H9 (cell line): ENCODE results near the gene CD7. TPM values are rescaled to one million over a fixed set of nuclear protein-coding genes. Genes with fewer than 3 reads are reported as not detected.

Experiments
- DNase-seq: peaks from one replicate; pipeline ENCODE4 v3.0.0-alpha.2; 2017
- H2AFZ ChIP-seq: one replicate; pipeline ENCODE4 v1.6.1; 2013; ENCODE audit warnings: mild to moderate bottlenecking, low read length, control low read depth, moderate library complexity
- H2AK5ac ChIP-seq: 2 replicates; pipeline ENCODE4 v1.6.1; 2013; ENCODE audit warnings: low read length, control low read depth, mixed read lengths; ENCODE audit not compliant: insufficient read length
- H2BK120ac ChIP-seq: one replicate; pipeline ENCODE4 v1.6.1; 2013; ENCODE audit warnings: low read depth, mild to moderate bottlenecking, low read length, control low read depth, inconsistent platforms; ENCODE audit not compliant: poor library complexity, severe bottlenecking
- H2BK12ac ChIP-seq: 2 replicates; pipeline ENCODE4 v1.6.1; 2013; ENCODE audit warnings: low read length, control low read depth, mixed read lengths, low read depth; ENCODE audit not compliant: insufficient read length
- H2BK15ac ChIP-seq: 2 replicates; pipeline ENCODE4 v1.6.1; 2013; ENCODE audit warnings: low read depth, low read length, control low read depth
- H2BK20ac ChIP-seq: one replicate; pipeline ENCODE4 v1.6.1; 2013; ENCODE audit warnings: low read depth, mild to moderate bottlenecking, low read length, control low read depth, inconsistent platforms; ENCODE audit not compliant: poor library complexity, severe bottlenecking
- H2BK5ac ChIP-seq: 2 replicates; pipeline ENCODE4 v1.6.1; 2013; ENCODE audit warnings: low read length, control low read depth, mixed read lengths; ENCODE audit not compliant: insufficient read length
- H3K14ac ChIP-seq: 2 replicates; pipeline ENCODE4 v1.6.1; 2013; ENCODE audit warnings: low read length, control low read depth; ENCODE audit not compliant: insufficient read depth
- H3K18ac ChIP-seq: 2 replicates; pipeline ENCODE4 v1.6.1; 2013; ENCODE audit warnings: low read depth, mild to moderate bottlenecking, mixed read lengths, low read length, control low read depth; ENCODE audit not compliant: insufficient read length
- H3K23ac ChIP-seq: 2 replicates; pipeline ENCODE4 v1.6.1; 2013; ENCODE audit warnings: low read length, control low read depth, mixed read lengths, low read depth; ENCODE audit not compliant: insufficient read length
- H3K23me2 ChIP-seq: 2 replicates; pipeline ENCODE4 v1.6.1; 2013; ENCODE audit warnings: low read depth, mild to moderate bottlenecking, mixed read lengths, low read length, control low read depth; ENCODE audit not compliant: insufficient read length, poor library complexity, severe bottlenecking
- H3K27ac ChIP-seq: 2 replicates; pipeline ENCODE4 v1.5.1; 2013; ENCODE audit warnings: low read length, control low read depth, mixed read lengths, low read depth; ENCODE audit not compliant: insufficient read length
- H3K27me3 ChIP-seq: 2 replicates; pipeline ENCODE4 v1.6.1; 2013; ENCODE audit warnings: low read length, control low read depth, inconsistent platforms; ENCODE audit not compliant: insufficient read depth
- H3K4ac ChIP-seq: 2 replicates; pipeline ENCODE4 v1.6.1; 2013; ENCODE audit warnings: low read depth, mild to moderate bottlenecking, control low read depth, inconsistent platforms, low read length, moderate library complexity
- H3K4me1 ChIP-seq: 2 replicates; pipeline ENCODE4 v1.6.1; 2013; ENCODE audit warnings: low read length, control low read depth, inconsistent platforms; ENCODE audit not compliant: insufficient read depth
- H3K4me2 ChIP-seq: 2 replicates; pipeline ENCODE4 v1.6.1; 2013; ENCODE audit warnings: low read length, control low read depth, mixed read lengths; ENCODE audit not compliant: insufficient read length, insufficient read depth
- H3K56ac ChIP-seq: 2 replicates; pipeline ENCODE4 v1.6.1; 2013; ENCODE audit warnings: low read depth, mild to moderate bottlenecking, mixed read lengths, low read length, control low read depth; ENCODE audit not compliant: insufficient read length
- H3K79me1 ChIP-seq: 2 replicates; pipeline ENCODE4 v1.6.1; 2013; ENCODE audit warnings: low read depth, mild to moderate bottlenecking, moderate library complexity, low read length, control low read depth, inconsistent platforms; ENCODE audit not compliant: insufficient read depth, poor library complexity, severe bottlenecking
- H3K79me2 ChIP-seq: 2 replicates; pipeline ENCODE4 v1.6.1; 2013; ENCODE audit warnings: low read length, control low read depth, inconsistent platforms; ENCODE audit not compliant: insufficient read depth
- H3K9ac ChIP-seq: 2 replicates; pipeline ENCODE4 v1.6.1; 2013; ENCODE audit warnings: low read length, control low read depth, mixed read lengths; ENCODE audit not compliant: insufficient read length; ENCODE audit errors: extremely low read depth
- H3K9me3 ChIP-seq: one replicate; pipeline ENCODE4 v1.6.1; 2013; ENCODE audit warnings: low read depth, low read length, inconsistent platforms; ENCODE audit not compliant: control insufficient read depth
- H3T11ph ChIP-seq: one replicate; pipeline ENCODE4 v1.6.1; 2013; ENCODE audit warnings: mild to moderate bottlenecking, low read length, control low read depth, inconsistent platforms
- H4K20me1 ChIP-seq: one replicate; pipeline ENCODE4 v1.6.1; 2013; ENCODE audit not compliant: control insufficient read depth, insufficient read length, insufficient read depth
- H4K5ac ChIP-seq: 2 replicates; pipeline ENCODE4 v1.6.1; 2013; ENCODE audit warnings: low read depth, mild to moderate bottlenecking, mixed read lengths, low read length, control low read depth; ENCODE audit not compliant: insufficient read length
- H4K8ac ChIP-seq: replicated peaks from 2 replicates; pipeline ENCODE4 v1.6.1; 2013; ENCODE audit warnings: low read length, control low read depth, mixed read lengths, low read depth; ENCODE audit not compliant: insufficient read length
- H4K91ac ChIP-seq: 2 replicates; pipeline ENCODE4 v1.6.1; 2013; ENCODE audit warnings: low read depth, mild to moderate bottlenecking, moderate library complexity, mixed read lengths, low read length, control low read depth; ENCODE audit not compliant: insufficient read length
- H3K27ac Mint-ChIP-seq, 3 experiments: 2 replicates in 2 of 3; 3 replicates in 1 of 3; pipeline ENCODE4 v1.8.0; 2020 to 2021; ENCODE audit warnings: mixed read lengths in 3 of 3, mild to moderate bottlenecking in 1 of 3, moderate library complexity in 1 of 3
- H3K27me3 Mint-ChIP-seq: 2 replicates; pipeline ENCODE4 v1.8.0; 2021; ENCODE audit warnings: low read depth, mild to moderate bottlenecking, moderate library complexity, mixed read lengths
- H3K36me3 Mint-ChIP-seq, 3 experiments: 2 replicates in 2 of 3; 3 replicates in 1 of 3; pipeline ENCODE4 v1.8.0; 2020 to 2021; ENCODE audit warnings: low read depth in 3 of 3, mixed read lengths in 3 of 3; ENCODE audit not compliant: insufficient read depth in 1 of 3
- H3K4me1 Mint-ChIP-seq, 2 experiments: 2 replicates each; pipeline ENCODE4 v1.8.0; 2020; ENCODE audit warnings: mixed read lengths in 2 of 2
- H3K4me3 Mint-ChIP-seq, 2 experiments: 2 replicates in 1 of 2; 3 replicates in 1 of 2; pipeline ENCODE4 v1.8.0; 2020 to 2021; ENCODE audit warnings: mild to moderate bottlenecking in 2 of 2, mixed read lengths in 2 of 2, moderate library complexity in 1 of 2
- H3K9me3 Mint-ChIP-seq, 2 experiments: 2 replicates in 1 of 2; 3 replicates in 1 of 2; pipeline ENCODE4 v1.8.0; 2020; ENCODE audit warnings: mild to moderate bottlenecking in 2 of 2, mixed read lengths in 2 of 2, moderate library complexity in 1 of 2
- WGBS: extraction: QIAGEN DNeasy Blood & Tissue Kit; methylation state at CpG from one replicate; pipeline ENCODE4 v1.1.7; 2013; ENCODE audit warnings: missing lambda C conversion rate, low lambda C conversion rate, mixed read lengths; ENCODE audit not compliant: insufficient read length; ENCODE audit errors: extremely low coverage; 5-methylcytosine and 5-hydroxymethylcytosine counted together
- total RNA-seq: library from RNA; stranded (reverse); gene quantifications from 2 replicates; pipeline ENCODE4 v1.2.1, GENCODE V29; 2021
- TF ChIP-seq, protein P1 (sequence below): fragments of 200-600 bp; sonication (generic); conservative IDR thresholded peaks from 3 replicates; pipeline ENCODE4 v1.8.0; 2021; ENCODE audit warnings: antibody characterized with exemption, mild to moderate bottlenecking

CD7 gene
- total RNA-seq, 1 experiment from 2014 or later = 0.35 TPM

- Histone ChIP-seq H3K27me3 (no peaks in the 10 kb centered on the region), H4K5ac (no peak overlapping the region), H2BK12ac (no peak overlapping the region), H3K14ac (no peak overlapping the region), H2AFZ (no peak overlapping the region), H3K4me2 (no peak overlapping the region), H3K79me2 (no peaks in the 10 kb centered on the region), H3K4me1 (no peaks in the 10 kb centered on the region; the same call in 1 of the 2 replicates), H4K8ac (no peak overlapping the region), H3K23ac (no peak overlapping the region), H2BK120ac (no peak overlapping the region), H4K20me1 (no peaks in the 10 kb centered on the region), H2BK5ac (no peak overlapping the region), H4K91ac (no peak overlapping the region), H3K56ac (no peak overlapping the region), H2BK20ac (no peak overlapping the region), H2AK5ac (no peak overlapping the region), H3K18ac (no peak overlapping the region), H3K9ac (no peak overlapping the region), H3K23me2 (peaks cover 3% of the 10 kb centered on the region), H3K4ac (no peak overlapping the region), H3T11ph (no peak overlapping the region), H3K27ac (no peak overlapping the region), H3K9me3 (no peaks in the 10 kb centered on the region), H3K79me1 (no peaks in the 10 kb centered on the region), H2BK15ac (no peak overlapping the region)
- Mint-ChIP-seq H3K4me1 (peaks cover 2 to 8% of the 10 kb centered on the region in 2 experiments; a peak in 2 of 4 replicates), H3K36me3 (no peaks in the 10 kb centered on the region), H3K27ac (no peak overlapping the region), H3K4me3 (no peak overlapping the region), H3K27me3 (peaks cover 15% of the 10 kb centered on the region), H3K9me3 (no peaks in the 10 kb centered on the region; a peak in 2 of 5 replicates)
- WGBS = no CpG with 5 or more reads among the region's 15 CpGs
- TF ChIP-seq, protein P1, sequence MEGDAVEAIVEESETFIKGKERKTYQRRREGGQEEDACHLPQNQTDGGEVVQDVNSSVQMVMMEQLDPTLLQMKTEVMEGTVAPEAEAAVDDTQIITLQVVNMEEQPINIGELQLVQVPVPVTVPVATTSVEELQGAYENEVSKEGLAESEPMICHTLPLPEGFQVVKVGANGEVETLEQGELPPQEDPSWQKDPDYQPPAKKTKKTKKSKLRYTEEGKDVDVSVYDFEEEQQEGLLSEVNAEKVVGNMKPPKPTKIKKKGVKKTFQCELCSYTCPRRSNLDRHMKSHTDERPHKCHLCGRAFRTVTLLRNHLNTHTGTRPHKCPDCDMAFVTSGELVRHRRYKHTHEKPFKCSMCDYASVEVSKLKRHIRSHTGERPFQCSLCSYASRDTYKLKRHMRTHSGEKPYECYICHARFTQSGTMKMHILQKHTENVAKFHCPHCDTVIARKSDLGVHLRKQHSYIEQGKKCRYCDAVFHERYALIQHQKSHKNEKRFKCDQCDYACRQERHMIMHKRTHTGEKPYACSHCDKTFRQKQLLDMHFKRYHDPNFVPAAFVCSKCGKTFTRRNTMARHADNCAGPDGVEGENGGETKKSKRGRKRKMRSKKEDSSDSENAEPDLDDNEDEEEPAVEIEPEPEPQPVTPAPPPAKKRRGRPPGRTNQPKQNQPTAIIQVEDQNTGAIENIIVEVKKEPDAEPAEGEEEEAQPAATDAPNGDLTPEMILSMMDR = no peak
- DNase-seq = no peak
Observed at GRCh38 chr17:82302568-82302963, 14.8 kb downstream of the CD7 start.
